Progenitor cell of endocrine pancreas (in vitro differentiated cells): Measurements from ENCODE around the gene COX6B2. TPM values are rescaled to one million over a fixed set of nuclear protein-coding genes. Genes with fewer than 3 reads are reported as not detected.

Source experiments
- DNase-seq: peaks from one replicate; pipeline ENCODE4 v3.0.0; 2021; ENCODE audit warnings: low spot score; ENCODE audit not compliant: unreplicated experiment
- H3K27ac Mint-ChIP-seq: 2 replicates; pipeline ENCODE4 v1.8.0; 2021; ENCODE audit warnings: mild to moderate bottlenecking, moderate library complexity, mixed read lengths
- H3K27me3 Mint-ChIP-seq: 2 replicates; pipeline ENCODE4 v1.8.0; 2021; ENCODE audit warnings: mixed read lengths
- H3K36me3 Mint-ChIP-seq: 2 replicates; pipeline ENCODE4 v1.8.0; 2022; ENCODE audit warnings: mixed read lengths; ENCODE audit not compliant: insufficient read depth
- H3K4me1 Mint-ChIP-seq: 2 replicates; pipeline ENCODE4 v1.8.0; 2021; ENCODE audit warnings: low read depth, mixed read lengths
- H3K4me3 Mint-ChIP-seq: 2 replicates; pipeline ENCODE4 v1.8.0; 2021; ENCODE audit warnings: low read depth, mild to moderate bottlenecking, moderate library complexity, mixed read lengths
- H3K9me3 Mint-ChIP-seq: 2 replicates; pipeline ENCODE4 v1.8.0; 2021; ENCODE audit warnings: low read depth, mixed read lengths
- CTCF ChIP-seq: fragments of 200-600 bp; sonication (generic); IDR thresholded peaks from one replicate; pipeline ENCODE4 v1.5.0; 2021; ENCODE audit warnings: antibody characterized with exemption, mild to moderate bottlenecking; ENCODE audit not compliant: unreplicated experiment
- total RNA-seq: library from RNA; stranded (reverse); gene quantifications from 2 replicates; pipeline ENCODE4 v1.2.1, GENCODE V29; 2021

Gene COX6B2
- total RNA-seq, 1 donor from 2014 or later = not detected

- Mint-ChIP-seq H3K9me3 (no peaks in the 10 kb centered on the region), H3K36me3 (peaks cover 19% of the 10 kb centered on the region), H3K27me3 (no peaks in the 10 kb centered on the region), H3K27ac (no peak overlapping the region), H3K4me1 (no peaks in the 10 kb centered on the region), H3K4me3 (no peak overlapping the region)
- no peak for DNase-seq
- no peak for TF ChIP-seq CTCF
Observed at GRCh38 chr19:55300886-55301458, 53.5 kb downstream of the COX6B2 start.

- no peak overlapping the region for H3K27ac Mint-ChIP-seq
- no peaks in the 10 kb centered on the region for H3K4me1 Mint-ChIP-seq
- no peak overlapping the region for H3K4me3 Mint-ChIP-seq
- no peaks in the 10 kb centered on the region for H3K9me3 Mint-ChIP-seq
- no peak for DNase-seq
- H3K27me3 Mint-ChIP-seq = no peaks in the 10 kb centered on the region
- peaks cover 18% of the 10 kb centered on the region for H3K36me3 Mint-ChIP-seq
- no peak for TF ChIP-seq CTCF
Observed at GRCh38 chr19:55299991-55300390, 54.5 kb downstream of the COX6B2 start.

Other genes starting within 250 kb of the COX6B2 start
- 110 and 118 TPM in 2 replicates for gene PPP1R12C, start 237.1 kb downstream of the COX6B2 start, total RNA-seq
- 4.6 and 5.5 TPM in 2 replicates for gene TNNT1, start 205.5 kb downstream of the COX6B2 start, total RNA-seq
- gene TNNI3, start 197.0 kb downstream of the COX6B2 start, total RNA-seq = 5.5 and 6.0 TPM in 2 replicates
- gene DNAAF3, start 188.1 kb downstream of the COX6B2 start, total RNA-seq = 14.9 and 18.4 TPM in 2 replicates
- gene SYT5, start 174.4 kb downstream of the COX6B2 start, total RNA-seq = 4.3 and 4.8 TPM in 2 replicates
- 0.43 and 1.6 TPM in 2 replicates for gene PTPRH, start 145.2 kb downstream of the COX6B2 start, total RNA-seq
- 10.0 and 12.0 TPM in 2 replicates for gene TMEM86B, start 126.0 kb downstream of the COX6B2 start, total RNA-seq
- gene PPP6R1, start 95.7 kb downstream of the COX6B2 start, total RNA-seq = 70.9 and 72.3 TPM in 2 replicates
- 46.1 and 46.9 TPM in 2 replicates for gene HSPBP1, start 74.6 kb downstream of the COX6B2 start, total RNA-seq
- 67.6 and 68.7 TPM in 2 replicates for gene BRSK1, start 70.7 kb downstream of the COX6B2 start, total RNA-seq
- not detected in 2 replicates for gene TMEM150B, start 29.4 kb downstream of the COX6B2 start, total RNA-seq
- 68.4 and 68.6 TPM in 2 replicates for gene KMT5C, start 14.8 kb downstream of the COX6B2 start, total RNA-seq
- 0.09 TPM in 1 of 2 replicates, not detected in the other for gene GARIN5B, start 8.5 kb upstream of the COX6B2 start, total RNA-seq
- gene IL11, start 15.7 kb upstream of the COX6B2 start, total RNA-seq = 2.2 and 2.8 TPM in 2 replicates
- gene TMEM190, start 22.1 kb upstream of the COX6B2 start, total RNA-seq = 2.3 and 4.3 TPM in 2 replicates
- 5.0 and 5.6 TPM in 2 replicates for gene TMEM238, start 29.6 kb upstream of the COX6B2 start, total RNA-seq
- gene RPL28, start 31.2 kb upstream of the COX6B2 start, total RNA-seq = 1,450 and 1,547 TPM in 2 replicates
- gene UBE2S, start 53.1 kb upstream of the COX6B2 start, total RNA-seq = 69.9 and 77.2 TPM in 2 replicates
- 0.10 TPM in 1 of 2 replicates, not detected in the other for gene SHISA7, start 88.6 kb upstream of the COX6B2 start, total RNA-seq
- 36.3 and 36.6 TPM in 2 replicates for gene ISOC2, start 106.9 kb upstream of the COX6B2 start, total RNA-seq
- gene C19orf85, start 110.0 kb upstream of the COX6B2 start, total RNA-seq = not detected in 2 replicates
- gene ZNF628, start 121.9 kb upstream of the COX6B2 start, total RNA-seq = 12.9 and 16.8 TPM in 2 replicates
- gene NAT14, start 130.5 kb upstream of the COX6B2 start, total RNA-seq = 62.6 and 69.7 TPM in 2 replicates
- 1.1 and 1.6 TPM in 2 replicates for gene SSC5D, start 133.7 kb upstream of the COX6B2 start, total RNA-seq
- gene SBK2, start 182.4 kb upstream of the COX6B2 start, total RNA-seq = 1.9 and 2.3 TPM in 2 replicates
- 0.64 TPM in 1 of 2 replicates, not detected in the other for gene SBK3, start 190.8 kb upstream of the COX6B2 start, total RNA-seq
- 26.6 and 29.1 TPM in 2 replicates for gene ZNF579, start 226.1 kb upstream of the COX6B2 start, total RNA-seq
- 35.5 and 39.0 TPM in 2 replicates for gene FIZ1, start 244.8 kb upstream of the COX6B2 start, total RNA-seq
- gene ZNF524, start 245.6 kb upstream of the COX6B2 start, total RNA-seq = 7.9 and 8.5 TPM in 2 replicates